NCI-H82 treated with DMSO at 0.1 percent for 48 hours (cell line): ENCODE results near the gene EIF1.
"Not testable (repeated sequence)": the region's sequence is repeated elsewhere in the genome, so short reads cannot be mapped to it uniquely, and the experiment has no call there.

Experiments used
- DNase-seq: peaks from one replicate; lab custom pipeline; 2025; ENCODE audit not compliant: unreplicated experiment; lab: John Stamatoyannopoulos, UW

EIF1 gene

DNA sequence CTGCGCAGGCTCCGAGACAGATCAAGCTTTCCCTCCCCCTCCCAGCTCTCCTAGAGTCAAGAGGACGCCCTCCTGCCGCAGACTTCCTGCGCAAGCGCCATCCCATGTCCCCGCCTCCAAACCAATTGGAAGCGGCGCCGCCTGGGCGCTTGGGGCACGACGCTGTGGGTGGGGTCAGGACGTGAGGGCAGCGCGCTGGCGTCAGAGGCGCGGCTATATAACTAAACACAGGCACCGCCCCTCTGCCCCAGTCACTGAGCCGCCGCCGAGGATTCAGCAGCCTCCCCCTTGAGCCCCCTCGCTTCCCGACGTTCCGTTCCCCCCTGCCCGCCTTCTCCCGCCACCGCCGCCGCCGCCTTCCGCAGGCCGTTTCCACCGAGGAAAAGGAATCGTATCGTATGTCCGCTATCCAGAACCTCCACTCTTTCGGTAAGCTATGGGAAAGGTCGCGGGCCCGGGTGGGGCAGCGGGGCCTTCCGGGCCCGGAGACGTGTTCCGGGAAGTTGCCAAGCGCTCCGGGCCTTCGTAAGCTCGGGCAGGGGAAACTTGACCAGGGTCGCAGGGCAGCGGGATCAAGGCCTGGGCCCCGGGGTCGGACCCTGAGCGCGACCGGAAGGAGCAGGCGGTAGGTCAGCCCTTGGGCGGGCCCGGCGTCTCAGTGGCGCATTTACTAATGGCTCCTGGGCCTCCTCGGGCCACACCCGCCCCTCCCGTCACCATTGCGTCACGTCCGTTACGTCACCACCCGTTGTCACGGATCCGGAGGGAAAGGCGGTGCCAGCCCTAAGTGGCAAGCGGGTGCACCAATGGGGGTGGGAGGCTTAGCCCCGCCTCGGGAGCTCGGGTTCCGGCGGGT lies at the start of gene EIF1:
TSS of gene EIF1 (plus strand) at position 245 of the 856 bp plus-strand sequence. CDS start at position 399, 154 bp downstream.
- peak; percentile 99 for DNase-seq

DNA sequence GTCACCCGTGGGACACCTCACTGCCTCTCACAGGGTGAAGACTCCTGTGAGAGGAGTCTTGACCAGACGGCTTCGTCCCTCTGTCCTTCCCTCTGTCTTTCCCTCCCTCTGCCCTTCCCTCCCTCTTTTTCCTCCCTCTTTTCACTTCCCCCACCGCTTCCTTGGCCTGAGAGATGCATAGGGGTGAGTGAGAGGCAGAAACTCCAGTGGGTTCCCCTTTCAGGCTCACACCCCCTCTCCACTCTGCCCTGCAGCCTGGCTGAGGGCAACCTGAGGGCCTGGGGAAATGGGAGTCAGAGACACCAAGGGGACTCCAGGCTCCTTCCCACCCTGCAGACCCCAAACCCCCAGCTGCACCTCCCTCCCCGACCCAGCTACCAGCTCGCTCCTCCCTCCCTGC lies 49.7 kb upstream of the EIF1 start:
- no peak for DNase-seq

GRCh38 chr17:41639492-41640473 lies 48.9 kb upstream of the EIF1 start:
- DNase-seq: no peak

- DNase-seq: not testable (repeated sequence)
These were observed 48.1 kb upstream of the EIF1 start for GRCh38 chr17:41640596-41640995.

DNA sequence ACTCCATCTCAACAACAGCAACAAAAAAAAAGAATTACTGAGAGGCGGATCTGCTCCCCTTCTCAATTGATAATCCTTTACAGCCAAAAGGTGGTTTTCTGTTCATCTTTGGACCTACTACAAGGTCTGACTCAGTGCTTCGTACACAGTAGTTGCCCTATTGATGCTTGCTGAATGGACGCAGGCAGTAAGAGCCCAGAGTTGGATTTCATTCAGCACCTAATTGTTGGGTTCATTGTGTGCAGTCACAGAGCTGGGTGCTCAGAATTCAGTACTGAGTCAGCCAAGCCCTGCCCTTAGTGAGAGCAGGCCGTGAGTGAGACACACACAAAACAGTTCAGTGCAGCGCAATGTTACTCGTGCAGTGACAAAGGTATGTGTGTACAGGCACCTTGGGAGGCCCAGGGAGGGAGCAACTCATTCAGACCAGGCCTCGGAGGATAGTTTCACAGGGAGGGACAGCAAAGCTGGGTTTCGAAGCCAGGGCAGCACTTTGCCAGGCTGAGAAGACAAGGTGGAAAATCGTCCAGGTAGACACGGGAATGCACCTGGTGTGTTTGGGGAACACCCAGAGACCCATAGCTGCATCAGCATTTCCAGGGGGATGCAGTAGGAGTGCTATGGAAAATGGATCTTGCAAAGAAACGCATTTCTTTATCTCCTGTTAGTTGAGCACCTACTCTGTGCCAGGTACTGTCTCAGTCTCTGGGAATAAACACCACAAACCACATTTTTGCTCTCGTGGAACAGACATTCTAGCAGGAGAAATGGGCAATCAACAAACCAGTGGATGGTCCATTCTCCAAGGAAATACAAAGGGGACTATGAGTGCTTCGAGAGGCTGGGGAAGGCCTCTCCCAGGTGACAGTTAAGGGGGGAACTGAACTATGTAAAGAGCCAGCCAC lies 46.2 kb upstream of the EIF1 start:
- no peak for DNase-seq

- no peak for DNase-seq
These were observed 41.5 kb upstream of the EIF1 start for GRCh38 chr17:41647038-41647813.

DNA sequence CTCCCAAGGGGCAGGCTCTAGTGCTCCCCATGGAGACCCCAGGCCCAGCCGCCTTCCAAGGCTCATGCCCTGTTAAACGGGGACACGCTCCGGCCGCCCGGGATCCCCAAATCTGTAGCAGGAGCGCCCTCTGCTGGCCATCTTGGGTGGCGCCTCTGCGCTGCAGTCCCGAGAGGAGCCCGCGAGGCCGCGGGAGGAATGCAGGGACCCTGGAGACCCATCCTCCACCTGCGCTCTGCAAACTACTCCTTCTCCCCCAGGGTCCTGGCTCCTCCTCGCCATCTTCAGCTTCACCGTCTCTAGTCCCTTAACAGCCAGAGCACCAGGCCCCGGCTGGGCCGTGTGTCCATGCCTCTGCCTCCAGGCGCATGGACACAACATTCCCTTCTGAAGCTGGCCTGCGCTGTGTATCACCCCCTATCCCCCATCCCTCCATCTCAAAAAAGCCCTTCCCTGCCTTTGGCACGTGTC lies 40.7 kb upstream of the EIF1 start:
- no peak for DNase-seq

DNA sequence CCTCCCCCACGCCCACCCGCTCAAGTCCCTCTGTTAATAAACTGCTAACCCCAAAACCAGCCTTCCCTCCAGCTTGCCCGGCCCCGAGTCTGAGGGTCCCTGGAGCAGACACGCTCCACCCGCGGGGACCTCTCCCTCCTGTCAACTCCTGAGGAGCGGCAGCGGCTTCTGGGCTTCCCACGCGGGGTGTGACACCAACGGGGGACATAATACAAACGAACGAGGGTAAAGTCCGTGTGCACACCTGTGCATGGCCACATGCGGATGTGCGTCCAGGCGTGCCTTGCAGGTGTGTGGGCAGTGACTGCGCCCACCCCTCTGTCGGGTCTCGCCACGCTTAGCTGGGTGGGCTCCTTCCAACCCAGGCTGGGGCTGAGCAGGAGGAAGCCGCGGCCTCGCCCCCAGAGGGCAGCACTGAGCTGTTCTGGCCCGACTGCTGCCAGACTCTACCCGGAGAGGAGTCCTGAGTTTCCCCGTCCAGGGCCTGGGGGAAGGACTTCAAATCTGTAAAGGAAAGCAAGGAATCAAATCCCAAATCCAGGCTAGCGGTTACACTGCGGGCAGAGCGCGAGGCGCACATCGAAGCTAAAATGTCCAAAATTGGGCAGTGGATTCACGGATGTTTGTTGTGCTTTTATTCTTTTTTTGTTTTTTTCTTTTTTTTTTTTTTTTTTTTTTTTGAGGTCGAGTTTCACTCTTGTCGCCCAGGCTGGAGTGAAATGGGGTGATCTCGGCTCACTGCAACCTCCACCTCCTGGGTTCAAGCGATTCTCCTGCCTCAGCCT lies 40.1 kb upstream of the EIF1 start:
- DNase-seq: peak; percentile 26

GRCh38 chr17:41649923-41650519 lies 38.7 kb upstream of the EIF1 start:
- no peak for DNase-seq

DNA sequence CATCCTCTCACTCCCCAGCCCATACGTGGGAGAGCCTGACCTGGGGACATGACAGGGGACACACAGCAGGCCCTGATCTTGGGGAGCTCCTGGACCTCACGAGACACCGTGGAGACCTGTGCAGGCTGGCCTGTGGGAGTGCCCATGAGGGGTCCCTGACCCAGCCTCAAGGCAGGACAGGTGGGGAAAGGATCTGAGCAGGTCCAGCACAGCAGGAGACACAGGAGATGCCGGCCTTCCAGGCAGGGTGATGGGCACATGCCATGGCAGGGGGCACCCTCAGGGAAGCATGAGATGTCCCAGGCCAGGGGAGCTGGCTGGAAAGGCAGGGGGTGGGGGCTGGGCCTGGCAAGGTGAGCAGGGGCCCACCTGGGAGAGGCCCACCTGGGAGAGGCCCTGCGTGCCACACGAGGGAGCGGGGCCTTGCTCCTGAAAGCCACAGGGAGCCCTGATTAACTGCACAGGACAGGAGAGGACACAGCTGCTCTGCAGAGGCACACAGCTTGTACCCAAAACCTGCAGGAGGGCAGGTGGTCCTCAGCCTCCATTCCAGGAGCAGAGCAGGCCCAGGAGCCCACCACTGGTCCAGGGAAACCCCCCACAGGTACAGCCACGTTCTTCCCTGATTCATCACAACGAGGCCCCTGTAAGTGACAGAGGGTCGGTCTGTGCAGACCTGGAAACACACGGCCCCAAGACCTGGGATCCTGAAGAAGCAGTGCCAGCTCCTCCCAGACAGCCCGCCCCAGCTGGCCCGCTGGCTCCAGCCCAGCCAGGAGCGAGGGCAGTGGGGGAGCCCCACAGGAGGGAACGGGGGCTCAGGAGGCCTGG lies 37.7 kb upstream of the EIF1 start:
- no peak for DNase-seq

DNA sequence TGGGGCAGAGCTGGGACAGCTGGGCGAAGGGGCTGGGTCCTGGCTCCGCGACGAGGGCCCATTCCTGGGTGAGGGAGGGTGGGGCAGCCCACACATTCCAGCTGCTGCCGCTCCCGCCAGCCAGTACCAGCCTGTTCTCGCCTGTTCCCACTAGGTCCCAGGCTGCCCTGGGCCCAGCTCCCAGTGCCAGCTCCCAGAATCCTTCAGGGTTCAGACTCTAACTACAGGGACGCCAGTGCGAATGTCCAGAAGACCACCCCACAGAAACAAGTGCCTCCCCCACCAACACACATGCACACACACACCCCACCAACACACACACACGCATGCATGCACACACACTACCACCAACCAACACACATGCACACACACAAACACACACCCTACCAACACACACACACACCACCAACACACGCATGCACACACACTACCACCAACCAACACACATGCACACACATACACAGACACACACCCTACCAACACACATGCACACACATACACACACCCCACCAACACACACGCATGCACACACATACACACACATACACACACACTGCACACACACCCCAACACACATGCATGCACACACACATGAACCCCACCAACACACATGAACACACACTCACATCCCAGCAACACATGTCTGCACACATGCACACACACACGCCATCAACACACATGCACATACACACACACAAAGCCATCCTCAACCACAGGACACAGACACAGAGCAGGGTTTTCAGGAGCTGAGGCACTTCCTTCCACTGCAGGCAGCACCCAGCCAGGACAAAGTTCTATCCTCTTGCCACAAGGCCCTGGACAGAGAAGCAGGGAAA lies 36.8 kb upstream of the EIF1 start:
- DNase-seq: no peak

DNA sequence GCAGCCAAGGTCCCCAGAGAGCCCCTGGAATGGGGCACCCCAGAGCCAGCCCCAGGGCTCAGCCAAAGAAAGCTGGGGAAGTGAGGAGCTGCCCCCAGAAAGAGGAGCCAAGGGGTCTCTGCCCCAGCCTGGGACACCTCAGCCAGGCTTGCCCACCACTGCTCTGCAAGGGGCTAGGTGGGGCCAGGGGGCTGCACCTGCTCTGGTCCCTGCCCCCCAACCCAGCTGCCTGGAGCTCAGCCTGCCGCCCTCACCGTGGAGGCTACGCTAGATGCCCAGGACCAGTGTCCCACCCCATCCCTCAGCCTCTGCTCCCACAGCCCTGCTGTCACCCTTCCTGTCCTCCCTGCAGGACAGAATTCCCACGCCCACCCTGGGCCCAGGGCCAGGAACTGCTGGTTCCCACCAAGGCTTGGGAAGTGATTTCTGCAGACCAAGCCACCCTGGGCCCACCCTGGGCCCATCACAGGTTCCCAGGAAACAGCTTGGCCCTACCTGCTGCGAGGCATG lies 36.2 kb upstream of the EIF1 start:
- DNase-seq: no peak

DNA sequence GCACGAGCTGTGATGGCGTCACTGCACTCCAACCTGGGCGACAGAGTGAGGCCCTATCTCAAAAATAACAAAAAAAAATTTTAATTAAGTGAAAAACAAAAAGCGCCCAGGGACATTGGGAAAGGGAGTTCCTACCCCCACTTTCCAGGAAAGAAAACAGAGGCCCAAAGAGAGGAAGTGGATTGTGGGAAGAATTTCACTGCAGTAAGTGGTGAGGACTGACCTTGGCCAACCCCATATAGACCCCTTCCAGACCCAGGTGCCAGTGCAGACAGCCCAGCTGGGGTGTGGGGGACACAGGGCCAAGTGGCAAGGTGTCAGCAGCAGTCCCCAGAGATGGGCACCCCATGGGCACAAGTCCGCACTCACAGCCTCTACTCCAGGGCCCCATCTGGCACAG lies 35.3 kb upstream of the EIF1 start:
- DNase-seq: no peak

GRCh38 chr17:41653892-41654677 lies 34.6 kb upstream of the EIF1 start:
- no peak for DNase-seq

GRCh38 chr17:41654678-41655607 lies 33.7 kb upstream of the EIF1 start:
- DNase-seq: no peak
